Stomach (tissue), 9 donors: Measurements from ENCODE around the gene ABCC1. TPM values are rescaled to one million over a fixed set of nuclear protein-coding genes. Genes with fewer than 3 reads are reported as not detected.

Experiments used
- DNase-seq, 2 donors: peaks; one replicate each; pipeline versions ENCODE4 v3.0.0 to v3.0.0-alpha.2; 2013 to 2019
- H3K27ac ChIP-seq, 5 donors: fragments of 200-600 bp in 4 of 5; sonication (generic) in 4 of 5; one replicate each; pipeline ENCODE4 v1.5.1; 2013 to 2019; ENCODE audit warnings: mild to moderate bottlenecking in 1 of 5, moderate library complexity in 1 of 5
- H3K27me3 ChIP-seq, 3 donors: fragments of 200-600 bp; sonication (generic); one replicate each; pipeline ENCODE4 v1.5.1; 2017 to 2019; ENCODE audit warnings: mixed run types in 1 of 3
- H3K36me3 ChIP-seq, 4 donors: fragments of 200-600 bp; sonication (generic); 1 replicate in 3 of 4; 2 replicates in 1 of 4; pipeline ENCODE4 v1.5.1; 2016 to 2019
- H3K4me1 ChIP-seq, 4 donors: fragments of 200-600 bp; sonication (generic); one replicate each; pipeline ENCODE4 v1.5.1; 2016 to 2019
- H3K4me3 ChIP-seq, 4 donors: fragments of 200-600 bp; sonication (generic) in 3 of 4; one replicate each; pipeline ENCODE4 v1.5.1; 2016 to 2019; ENCODE audit warnings: mild to moderate bottlenecking in 1 of 4
- H3K9me3 ChIP-seq, 4 donors: fragments of 200-600 bp; sonication (generic); one replicate each; pipeline ENCODE4 v1.5.1; 2016 to 2019
- CTCF ChIP-seq, 7 experiments: fragments of 450-650 bp in 4 of 7; fragments of 200-600 bp in 3 of 7; sonication (generic) in 3 of 7; IDR thresholded peaks; one replicate each; pipeline ENCODE4 v1.5.1; 2016 to 2019; ENCODE audit warnings: antibody characterized with exemption in 7 of 7, control low read depth in 2 of 7, mild to moderate bottlenecking in 1 of 7
- EP300 ChIP-seq: sonication (generic); formaldehyde crosslinking; IDR thresholded peaks from one replicate; pipeline ENCODE4 v1.6.1; 2017; ENCODE audit warnings: antibody characterized with exemption
- POLR2A ChIP-seq, 4 donors: fragments of 450-650 bp; IDR thresholded peaks; one replicate each; pipeline ENCODE4 v1.6.1; 2016; ENCODE audit warnings: antibody characterized with exemption in 4 of 4, control low read depth in 2 of 4, mild to moderate bottlenecking in 1 of 4, moderate library complexity in 1 of 4
- POLR2AphosphoS5 ChIP-seq, 3 donors: sonication (generic); formaldehyde crosslinking; IDR thresholded peaks; one replicate each; pipeline ENCODE4 v1.6.1; 2016; ENCODE audit warnings: antibody characterized with exemption in 3 of 3
- WGBS, 5 donors: extraction: QIAGEN DNeasy Blood & Tissue Kit in 3 of 5; methylation state at CpG; one replicate each; pipeline versions ENCODE4 v1.1.5 to v1.1.7; 2013 to 2018; 5-methylcytosine and 5-hydroxymethylcytosine counted together
- intact Hi-C: fragments of 100-400 bp; cut with DNase I; formaldehyde crosslinking; loops from one replicate; pipeline ENCODE4 v1.15.1; 2023; ENCODE audit warnings: low total_unique reads
- polyA plus RNA-seq, 3 donors: library from polyadenylated mRNA; stranded (reverse); fragments of 200-250 nt; gene quantifications; one replicate each; pipeline ENCODE4 v1.2.3, GENCODE V29; 2013
- total RNA-seq, 5 donors: library from RNA; depleted of rRNA; stranded (reverse); fragments of >200 nt; gene quantifications; one replicate each; pipeline versions ENCODE4 v1.1.0 to v1.2.3, GENCODE V29; 2014 to 2016
- donor health status: healthy with polysubstance abuse.
- donor health status: Bipolar disorder and iron deficiency.
- donor health status: healthy.

The ABCC1 gene
- total and polyA plus RNA-seq, 8 donors = 2.3 to 105 (median 24.9) TPM

- H3K4me1 ChIP-seq = peaks cover 21 to 59% (median 46%) of the 10 kb centered on the region in 4 donors
- no peaks in the 10 kb centered on the region for H3K9me3 ChIP-seq
- H3K27me3 ChIP-seq = no peaks in the 10 kb centered on the region
- no peak for DNase-seq
- TF ChIP-seq EP300 = no peak
- TF ChIP-seq POLR2AphosphoS5 (IDR thresholded peaks at IDR 0.05) = no peak
- TF ChIP-seq CTCF (IDR thresholded peaks at IDR 0.05) = no peak
- TF ChIP-seq POLR2A (IDR thresholded peaks at IDR 0.05) = no peak
- intact Hi-C loops = no loop called here
- H3K4me3 ChIP-seq = no peak overlapping the region
- peak overlapping the region in 1 of 5 donors; percentile 2 for H3K27ac ChIP-seq
- H3K36me3 ChIP-seq = peaks cover 0 to 6% (median 3%) of the 10 kb centered on the region in 4 donors
- WGBS, 5 donors = 87 to 96% (median 91%) methylated on average over 14 of the region's 14 CpGs
These were observed 41.5 kb downstream of the ABCC1 start for GRCh38 chr16:15990902-15991301.

DNA sequence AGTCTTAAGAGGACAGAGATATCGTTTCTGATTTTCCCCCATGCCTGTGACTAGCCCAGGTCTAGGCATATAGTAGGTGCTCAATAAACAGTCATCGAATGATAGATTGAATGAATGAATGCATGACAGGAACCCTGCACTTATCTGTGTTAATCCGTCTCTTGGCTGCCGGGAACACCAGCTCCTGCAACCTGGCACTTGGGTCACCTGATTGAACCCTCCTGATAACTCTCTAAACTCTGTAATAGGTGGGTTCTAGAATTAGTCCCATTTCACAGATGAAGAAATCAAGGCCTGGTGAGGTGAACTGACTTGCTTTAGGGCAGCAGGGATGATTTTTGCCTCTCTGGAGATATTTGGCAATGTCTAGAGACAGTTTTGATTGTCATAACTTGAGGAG lies 43.7 kb downstream of the ABCC1 start:
- no peak overlapping the region for H3K27ac ChIP-seq
- H3K36me3 ChIP-seq = peaks cover 0 to 6% (median 3%) of the 10 kb centered on the region in 4 donors
- no peak overlapping the region for H3K4me3 ChIP-seq
- TF ChIP-seq POLR2AphosphoS5 (IDR thresholded peaks at IDR 0.05) = no peak
- no peak for TF ChIP-seq CTCF (IDR thresholded peaks at IDR 0.05)
- H3K9me3 ChIP-seq = no peaks in the 10 kb centered on the region
- intact Hi-C loops = no loop called here
- 78 to 92% (median 88%) methylated on average over 4 of the region's 4 CpGs for WGBS, 5 donors
- peaks cover 40 to 69% (median 56%) of the 10 kb centered on the region in 4 donors for H3K4me1 ChIP-seq
- H3K27me3 ChIP-seq = no peaks in the 10 kb centered on the region
- DNase-seq = no peak

- TF ChIP-seq EP300 (no peak), POLR2A (IDR thresholded peaks at IDR 0.05) (no peak), POLR2AphosphoS5 (IDR thresholded peaks at IDR 0.05) (no peak), CTCF (IDR thresholded peaks at IDR 0.05) (no peak)
- Histone ChIP-seq H3K9me3 (no peaks in the 10 kb centered on the region), H3K36me3 (peaks cover 0 to 6% (median 3%) of the 10 kb centered on the region in 4 donors), H3K27ac (peak overlapping the region in 3 of 5 donors; percentile 6 to 61 (median 49)), H3K27me3 (no peaks in the 10 kb centered on the region), H3K4me3 (no peak overlapping the region), H3K4me1 (peaks cover 43 to 69% (median 56%) of the 10 kb centered on the region in 4 donors)
- WGBS, 5 donors = 90 to 95% (median 91%) methylated on average over 6 to 8 of the region's 8 CpGs
- intact Hi-C loops = no loop called here
- no peak for DNase-seq
These were observed 44.1 kb downstream of the ABCC1 start for GRCh38 chr16:15993541-15993940.

DNA sequence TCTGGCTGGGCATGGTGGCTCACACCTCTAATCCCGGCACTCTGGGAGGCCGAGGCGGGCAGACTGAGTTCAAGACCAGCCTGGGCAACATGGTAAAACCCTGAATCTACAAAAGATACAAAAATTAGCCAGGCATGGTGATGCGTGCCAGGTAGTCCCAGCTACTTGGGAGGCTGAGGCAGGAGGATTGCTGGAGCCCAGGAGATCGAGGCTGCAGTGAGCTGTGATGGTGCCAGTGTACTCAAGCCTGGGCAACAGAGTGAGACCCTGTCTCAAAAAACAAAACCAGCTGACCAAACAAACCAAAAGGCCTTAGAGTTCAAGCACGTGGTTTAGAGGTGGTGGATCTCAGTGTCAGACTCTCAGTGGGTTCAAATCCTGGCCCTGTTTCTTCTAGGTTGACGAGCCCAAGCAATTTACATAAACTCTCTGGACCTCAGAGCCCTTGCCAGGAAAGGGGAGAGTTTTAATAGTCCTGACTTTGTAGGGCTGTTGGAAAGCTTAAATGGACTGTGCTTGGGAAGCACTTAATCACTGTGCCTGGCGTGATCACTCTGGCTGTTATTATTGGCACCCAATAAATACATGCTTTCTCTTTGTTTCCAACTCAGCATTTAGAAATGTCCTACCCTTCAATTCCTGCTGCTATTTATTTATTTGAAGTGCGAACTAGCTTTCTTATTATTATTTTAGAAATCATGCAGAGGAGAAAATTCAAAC lies 44.7 kb downstream of the ABCC1 start:
- H3K4me3 ChIP-seq = no peak overlapping the region
- intact Hi-C loops = no loop called here
- H3K36me3 ChIP-seq = peaks cover 0 to 6% (median 3%) of the 10 kb centered on the region in 4 donors
- H3K9me3 ChIP-seq = no peaks in the 10 kb centered on the region
- peak in 1 of 2 donors; percentile 24 for DNase-seq
- H3K27me3 ChIP-seq = no peaks in the 10 kb centered on the region
- peaks cover 47 to 71% (median 59%) of the 10 kb centered on the region in 4 donors for H3K4me1 ChIP-seq
- peak overlapping the region in 4 of 5 donors; percentile 6 to 65 (median 55) for H3K27ac ChIP-seq
- TF ChIP-seq POLR2AphosphoS5 (IDR thresholded peaks at IDR 0.05) (peak in 1 of 3 donors; percentile 14), EP300 (no peak)
- 58 to 72% (median 68%) methylated on average over 9 of the region's 9 CpGs for WGBS, 5 donors
